ENCODE results near the gene CCNJL. TPM values are rescaled to one million over a fixed set of nuclear protein-coding genes. Genes with fewer than 3 reads are reported as not detected.

The CCNJL gene
- total and polyA plus RNA-seq, 2 of the 8 experiments (the other 6 are each of a cell fraction or from before 2014, with no cell fraction given) = 34.6 to 44.7 TPM

GRCh38 chr5:160303690-160304089 is 8.7 kb downstream of the CCNJL start:
- Histone ChIP-seq H3K27ac (ENCODE audit: low read depth, low read length) (no peak overlapping the region), H3K4me3 (ENCODE audit: extremely low read depth in 1 of 4, insufficient read depth in 2 of 4, low read depth in 3 of 4, low read length in 4 of 4) (no peak overlapping the region), H3K14ac (ENCODE audit: insufficient read length) (no peak overlapping the region), H4K8ac (ENCODE audit: extremely low read depth, insufficient read depth, low read length) (no peak overlapping the region), H3K79me1 (ENCODE audit: low read depth, low read length) (peaks cover 14% of the 10 kb centered on the region), H4K5ac (ENCODE audit: insufficient read length, low read depth, low read length) (no peak overlapping the region), H3K23me2 (ENCODE audit: low read depth, low read length) (no peaks in the 10 kb centered on the region), H3K79me2 (ENCODE audit: control insufficient read depth in 1 of 2, insufficient read depth in 2 of 2, low read length in 2 of 2) (peaks cover 15 to 83% of the 10 kb centered on the region in 2 experiments), H3K36me3 (ENCODE audit: control insufficient read depth in 2 of 4, insufficient read depth in 4 of 4, low read length in 3 of 4) (peaks cover 4 to 36% (median 21%) of the 10 kb centered on the region in 4 experiments; a peak in 7 of 8 replicates), H4K20me1 (replicated peaks in 1 of 2; ENCODE audit: control insufficient read depth in 1 of 2, insufficient read depth in 2 of 2, low read length in 2 of 2) (peaks cover 5 to 18% of the 10 kb centered on the region in 2 experiments), H3K27me3 (replicated peaks in 1 of 4; ENCODE audit: control insufficient read depth in 3 of 4, extremely low read depth in 1 of 4, insufficient read depth in 3 of 4, low read length in 3 of 4) (no peaks in the 10 kb centered on the region), H3K56ac (replicated peaks; ENCODE audit: insufficient read length, low read depth, low read length) (no peak overlapping the region), H3K4ac (replicated peaks; ENCODE audit: insufficient read length, low read depth, low read length) (no peak overlapping the region), H2BK5ac (ENCODE audit: low read depth, low read length) (no peak overlapping the region; the same call in 1 of the 2 replicates), H3K4me1 (replicated peaks in 1 of 4; ENCODE audit: control insufficient read depth in 3 of 4, insufficient read depth in 4 of 4, low read length in 3 of 4) (no peaks in the 10 kb centered on the region), H4K91ac (replicated peaks; ENCODE audit: insufficient read length, low read length) (no peak overlapping the region), H3K4me2 (ENCODE audit: insufficient read depth in 1 of 2, low read depth in 2 of 2, low read length in 2 of 2) (no peak overlapping the region), H2AFZ (ENCODE audit: low read length) (no peak overlapping the region), H3K9me3 (ENCODE audit: insufficient read depth in 2 of 2, low read depth in 1 of 2, low read length in 1 of 2) (no peaks in the 10 kb centered on the region), H3K9ac (replicated peaks in 1 of 4; ENCODE audit: extremely low read depth in 1 of 4, low read depth in 3 of 4, low read length in 3 of 4) (no peak overlapping the region), H2AK5ac (ENCODE audit: low read depth, low read length) (no peak overlapping the region), H2BK12ac (ENCODE audit: low read depth, low read length) (no peak overlapping the region), H2BK15ac (ENCODE audit: low read length) (no peak overlapping the region), H2BK120ac (replicated peaks; ENCODE audit: low read depth, low read length) (no peak overlapping the region), H2BK20ac (ENCODE audit: low read length) (no peak overlapping the region), H3K23ac (ENCODE audit: insufficient read length) (no peak overlapping the region), H3K18ac (ENCODE audit: extremely low read depth, low read length) (no peak overlapping the region)
- FAIRE-seq (no peak), DNase-seq (ENCODE audit: low read depth in 1 of 2, low spot score in 2 of 2) (no peak)
- POLR2A ChIA-PET (ENCODE audit: partially characterized antibody) = interaction anchor here (1.4 kb wide), 1 partner anchor 13 kb away, joined by 4 read pairs; no protein-coding TSS in a partner anchor
- 89% methylated on average over 3 of the region's 3 CpGs; no CpG with 5 or more reads in 1 of the 2 experiments for WGBS, 2 experiments (ENCODE audit: extremely low coverage in 1 of 2, insufficient coverage in 1 of 2, insufficient read length in 1 of 2, insufficient replicate concordance in 2 of 2, low coverage in 1 of 2, low lambda C conversion rate in 2 of 2, missing lambda C conversion rate in 1 of 2)
- CTCF ChIA-PET (ENCODE audit: partially characterized antibody) = interaction anchor here (0.8 kb wide), 1 partner anchor 10 kb away, joined by 3 read pairs; no protein-coding TSS in a partner anchor
- TF ChIP-seq POLR2A (IDR thresholded peaks at IDR 0.05; ENCODE audit: control extremely low read depth in 1 of 2, low read depth in 2 of 2, low read length in 2 of 2) (no peak), SP4 (IDR thresholded peaks at IDR 0.05; ENCODE audit: low read length) (no peak), JUN (IDR thresholded peaks at IDR 0.05; ENCODE audit: low read depth, low read length) (no peak), ZNF274 (IDR thresholded peaks at IDR 0.05; ENCODE audit: borderline replicate concordance, extremely low read depth, low read length) (no peak), SIN3A (conservative IDR thresholded peaks at IDR 0.05 in 1 of 2, IDR thresholded peaks at IDR 0.05 in 1 of 2; ENCODE audit: low read depth in 1 of 2, low read length in 2 of 2) (no peak), SP2 (IDR thresholded peaks at IDR 0.05; ENCODE audit: low read length) (no peak), ATF3 (IDR thresholded peaks at IDR 0.05; ENCODE audit: insufficient read depth, low read depth, low read length) (no peak), CEBPB (IDR thresholded peaks at IDR 0.05; ENCODE audit: low read depth, low read length) (no peak), RAD21 (IDR thresholded peaks at IDR 0.05 in 1 of 2, conservative IDR thresholded peaks at IDR 0.05 in 1 of 2; ENCODE audit: low read depth in 2 of 2, low read length in 2 of 2) (no peak), RXRA (IDR thresholded peaks at IDR 0.05; ENCODE audit: insufficient read depth, low read depth, low read length) (no peak), CBX5 (IDR thresholded peaks at IDR 0.05; ENCODE audit: low read depth, low read length) (no peak), NRF1 (IDR thresholded peaks at IDR 0.05; ENCODE audit: low read depth, low read length) (no peak), CREB1 (IDR thresholded peaks at IDR 0.05) (no peak), JUND (IDR thresholded peaks at IDR 0.05; ENCODE audit: low read length) (no peak)

Measured in H1 (cell line).